GM12878 (cell line): Measurements from ENCODE around the gene ZFAND2A. TPM values are rescaled to one million over a fixed set of nuclear protein-coding genes. Genes with fewer than 3 reads are reported as not detected.

ENCODE experiments used
- ATAC-seq: fragments of 200-7000 bp; cut with Tn5 transposase; 3 replicates; pipeline ENCODE4 v1.9.1; 2020; ENCODE audit warnings: mild to moderate bottlenecking, moderate library complexity
- BruUV-seq: library from RNA; stranded (reverse); fragments of 400-500 nt; replicated peaks from 2 replicates; lab custom pipeline; 2021; lab: Mats Ljungman, UMichigan
- CTCF ChIA-PET: fragments of 300-600 bp; sonication (Branson Sonifier 250); formaldehyde crosslinking; extraction: SDS; loops from one replicate; lab custom pipeline; 2021; ENCODE audit warnings: inconsistent platforms; lab: Yijun Ruan, JAX
- POLR2A ChIA-PET: fragments of 350-600 bp; formaldehyde crosslinking; extraction: SDS; loops from one replicate; lab custom pipeline; 2021; ENCODE audit warnings: inconsistent platforms; lab: Charles Lee
- RAD21 ChIA-PET: fragments of 300-600 bp; sonication (Branson Sonifier 250); formaldehyde crosslinking; loops from one replicate; lab custom pipeline; 2023; ENCODE audit warnings: antibody characterized with exemption; ENCODE audit not compliant: unreplicated experiment; lab: Charles Lee
- SMC1A ChIA-PET: fragments of 300-600 bp; sonication (Branson Sonifier 250); formaldehyde crosslinking; loops from one replicate; lab custom pipeline; 2023; ENCODE audit not compliant: unreplicated experiment, uncharacterized antibody; lab: Charles Lee
- DNase-seq: peaks from one replicate; pipeline ENCODE4 v3.0.0-alpha.2; 2011; ENCODE audit warnings: low read depth, low spot score
- FAIRE-seq: peaks from 3 replicates; lab custom pipeline; 2011; peaks lifted over from hg19 to GRCh38; lab: Jason Lieb, UNC
- H2AFZ ChIP-seq: 2 replicates; pipeline ENCODE4 v1.6.0; 2011; ENCODE audit warnings: low read depth, low read length, control low read depth; ENCODE audit not compliant: control insufficient read depth
- H3K27ac ChIP-seq: 2 replicates; pipeline ENCODE4 v1.5.1; 2011; ENCODE audit warnings: control low read depth; ENCODE audit not compliant: control insufficient read depth, insufficient read depth
- H3K27me3 ChIP-seq, 2 experiments: replicated peaks in 1 of 2; 2 replicates each; pipeline versions ENCODE4 v1.6.0 to v1.6.1; 2011; ENCODE audit warnings: low read length in 1 of 2; ENCODE audit not compliant: control insufficient read depth in 2 of 2, insufficient read depth in 2 of 2
- H3K36me3 ChIP-seq, 2 experiments: 2 replicates each; pipeline ENCODE4 v1.5.1; 2011; ENCODE audit warnings: low read length in 1 of 2; ENCODE audit not compliant: control insufficient read depth in 2 of 2, insufficient read depth in 2 of 2
- H3K4me1 ChIP-seq: 2 replicates; pipeline ENCODE4 v1.6.1; 2011; ENCODE audit warnings: mild to moderate bottlenecking, low read length, moderate library complexity, mixed read lengths; ENCODE audit not compliant: control insufficient read depth, insufficient read depth
- H3K4me2 ChIP-seq: 2 replicates; pipeline ENCODE4 v1.6.0; 2011; ENCODE audit warnings: control low read depth; ENCODE audit not compliant: control insufficient read depth, insufficient read depth
- H3K4me3 ChIP-seq: fragments of 200-600 bp; sonication (generic); 2 replicates; pipeline ENCODE4 v1.5.1; 2016
- H3K79me2 ChIP-seq: 2 replicates; pipeline ENCODE4 v1.6.0; 2011; ENCODE audit warnings: low read length; ENCODE audit not compliant: control insufficient read depth, insufficient read depth
- H3K9ac ChIP-seq: 2 replicates; pipeline ENCODE4 v1.8.0; 2011; ENCODE audit warnings: low read length, control low read depth, mixed read lengths; ENCODE audit not compliant: control insufficient read depth, insufficient read depth
- H3K9me3 ChIP-seq: replicated peaks from 3 replicates; pipeline ENCODE4 v1.5.1; 2011; ENCODE audit warnings: mild to moderate bottlenecking, low read length; ENCODE audit not compliant: control insufficient read depth, insufficient read depth
- H4K20me1 ChIP-seq: 2 replicates; pipeline ENCODE4 v1.6.0; 2011; ENCODE audit not compliant: control insufficient read depth, insufficient read depth
- CREB1 ChIP-seq: IDR thresholded peaks from 2 replicates; pipeline ENCODE4 v1.6.1; 2012; ENCODE audit warnings: low read depth, mild to moderate bottlenecking, inconsistent platforms
- FOXK2 ChIP-seq: fragments of 450-650 bp; IDR thresholded peaks from 2 replicates; pipeline ENCODE4 v1.6.1; 2017; ENCODE audit warnings: mild to moderate bottlenecking, moderate library complexity
- MXI1 ChIP-seq: fragments of 150-350 bp; IDR thresholded peaks from 2 replicates; pipeline ENCODE4 v1.6.1; 2011; ENCODE audit warnings: low read depth, mild to moderate bottlenecking, inconsistent platforms, low read length, improper control_type of control experiment
- MYB ChIP-seq: fragments of 150-350 bp; IDR thresholded peaks from 2 replicates; pipeline ENCODE4 v1.6.1; 2014; ENCODE audit warnings: mild to moderate bottlenecking, low read depth, low read length, borderline replicate concordance
- RBBP5 ChIP-seq: fragments of 200-600 bp; sonication (generic); conservative IDR thresholded peaks from 2 replicates; pipeline ENCODE4 v1.6.1; 2016
- SREBF2 ChIP-seq: IDR thresholded peaks from 2 replicates; pipeline ENCODE4 v1.6.1; 2012; ENCODE audit warnings: mild to moderate bottlenecking, low read length
- TCF12 ChIP-seq: IDR thresholded peaks from 2 replicates; pipeline ENCODE4 v1.6.1; 2011; ENCODE audit warnings: low read depth, mild to moderate bottlenecking, low read length
- YBX1 ChIP-seq: fragments of 450-650 bp; IDR thresholded peaks from 2 replicates; pipeline ENCODE4 v1.6.1; 2016; ENCODE audit warnings: antibody characterized with exemption
- YY1 ChIP-seq: IDR thresholded peaks from 2 replicates; pipeline ENCODE4 v1.6.1; 2011; ENCODE audit warnings: low read depth, mild to moderate bottlenecking, low read length
- ZSCAN29 ChIP-seq: fragments of 450-650 bp; IDR thresholded peaks from 2 replicates; pipeline ENCODE4 v1.6.1; 2017; ENCODE audit warnings: mild to moderate bottlenecking, moderate library complexity
- WGBS: methylation state at CpG from one replicate; pipeline ENCODE4 v1.1.6; 2016; ENCODE audit warnings: low lambda C conversion rate; ENCODE audit not compliant: insufficient replicate concordance, insufficient coverage; ENCODE audit errors: missing lambda C conversion rate; 5-methylcytosine and 5-hydroxymethylcytosine counted together
- in situ Hi-C: fragments of 300-500 bp; cut with MboI; formaldehyde crosslinking; loops from 9 replicates; pipeline ENCODE4 v1.14.3; 2018; ENCODE audit warnings: mixed read lengths
- intact Hi-C: fragments of 100-400 bp; cut with micrococcal nuclease; formaldehyde crosslinking; loops from one replicate; pipeline ENCODE4 v1.14.2; 2022; ENCODE audit not compliant: unreplicated experiment
- polyA plus RNA-seq, 11 experiments: library from polyadenylated mRNA; depleted of rRNA in 4 of 11; unstranded in 6 of 11; stranded (reverse) in 5 of 11; fragments of >200 nt; fragmentation: Nextera tagmentation in 4 of 11; fragmentation: Illumina TruSeq in 1 of 11; extraction: Ambion mirVana in 4 of 11; extraction: Trizol in 1 of 11; gene quantifications; 1 replicate in 1 of 11; 2 replicates in 10 of 11; pipeline versions ENCODE4 v1.2.1 to v1.2.3, GENCODE V29; 2011 to 2016; ENCODE audit warnings: inconsistent platforms in 2 of 11, missing spikeins in 2 of 11, low read depth in 1 of 11
- total RNA-seq, 4 experiments: library from RNA; depleted of rRNA in 3 of 4; stranded (reverse); fragments of >200 nt in 3 of 4; fragmentation: Illumina TruSeq in 1 of 4; extraction: Trizol in 1 of 4; gene quantifications; 2 replicates each; pipeline versions ENCODE4 v1.2.1 to v1.2.3, GENCODE V29; 2013 to 2021
- TF ChIP-seq, protein P1 (sequence below): fragments of 450-650 bp; formaldehyde crosslinking; IDR thresholded peaks from 2 replicates; pipeline ENCODE4 v1.4.0; 2020; ENCODE audit warnings: mild to moderate bottlenecking, moderate library complexity
- TF ChIP-seq, protein P2 (sequence below): fragments of 450-650 bp; IDR thresholded peaks from 2 replicates; pipeline ENCODE4 v1.6.1; 2016; ENCODE audit warnings: mild to moderate bottlenecking, moderate library complexity, borderline replicate concordance
- TF ChIP-seq, protein P3 (sequence below): fragments of 450-650 bp; IDR thresholded peaks from 2 replicates; pipeline ENCODE4 v1.6.1; 2017; ENCODE audit warnings: borderline replicate concordance
- TF ChIP-seq, protein P4 (sequence below): fragments of 450-650 bp; IDR thresholded peaks from 2 replicates; pipeline ENCODE4 v1.6.1; 2017; ENCODE audit warnings: low read depth, mild to moderate bottlenecking, moderate library complexity

ZFAND2A gene
- total and polyA plus RNA-seq, 10 of the 15 experiments (the other 5 are each of a cell fraction or from before 2014, with no cell fraction given), result 14.8 to 39.9 (median 20.8) TPM

DNA sequence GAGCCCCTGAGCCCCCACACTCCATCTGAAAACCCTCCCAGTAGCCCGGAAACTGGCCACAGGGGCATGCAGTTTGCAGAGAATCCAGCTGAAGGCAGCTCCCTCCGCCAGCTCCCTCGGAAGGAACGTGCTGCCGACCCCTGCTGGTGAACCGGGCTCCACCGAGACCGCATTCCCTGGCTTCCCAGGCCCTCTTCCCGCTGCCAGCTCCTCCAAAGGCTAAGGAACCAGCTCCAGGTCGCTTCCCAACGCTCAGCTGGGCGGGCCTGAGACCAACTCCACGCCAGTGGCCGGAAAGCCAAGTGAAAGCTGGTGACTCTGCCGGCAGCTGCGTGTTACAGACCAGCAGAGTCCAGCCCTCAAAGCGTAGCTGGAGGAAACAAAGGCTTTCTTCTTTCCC lies 36.3 kb downstream of the ZFAND2A start:
- H3K4me1 ChIP-seq, result 0 out of 2 replicates have a peak, but pooled peaks cover 3% of the 10 kb centered on the region
- H3K9ac ChIP-seq, result no peak overlapping the region
- H3K9me3 ChIP-seq, result no peaks in the 10 kb centered on the region
- ChIA-PET SMC1A (no interaction called here), CTCF (interaction anchor here (1.6 kb wide), 1 partner anchor 20 kb away, joined by 5 read pairs; no protein-coding TSS in a partner anchor), RAD21 (no interaction called here), POLR2A (no interaction called here)
- H3K4me2 ChIP-seq, result no peak overlapping the region
- ATAC-seq (no peak), DNase-seq (no peak), FAIRE-seq (no peak)
- in situ Hi-C loops, result no loop called here
- H3K36me3 ChIP-seq, result peaks cover 7 to 9% of the 10 kb centered on the region in 2 experiments
- no peaks in the 10 kb centered on the region for H3K79me2 ChIP-seq
- H3K27ac ChIP-seq, result no peak overlapping the region
- no peaks in the 10 kb centered on the region for H3K27me3 ChIP-seq
- no TSS peak for BruUV-seq
- H4K20me1 ChIP-seq, result no peaks in the 10 kb centered on the region
- intact Hi-C loops, result no loop called here
- WGBS, result 96% methylated on average over 17 of the region's 17 CpGs
- no peak overlapping the region for H3K4me3 ChIP-seq
- H2AFZ ChIP-seq, result no peak overlapping the region
- TF ChIP-seq, protein P1, sequence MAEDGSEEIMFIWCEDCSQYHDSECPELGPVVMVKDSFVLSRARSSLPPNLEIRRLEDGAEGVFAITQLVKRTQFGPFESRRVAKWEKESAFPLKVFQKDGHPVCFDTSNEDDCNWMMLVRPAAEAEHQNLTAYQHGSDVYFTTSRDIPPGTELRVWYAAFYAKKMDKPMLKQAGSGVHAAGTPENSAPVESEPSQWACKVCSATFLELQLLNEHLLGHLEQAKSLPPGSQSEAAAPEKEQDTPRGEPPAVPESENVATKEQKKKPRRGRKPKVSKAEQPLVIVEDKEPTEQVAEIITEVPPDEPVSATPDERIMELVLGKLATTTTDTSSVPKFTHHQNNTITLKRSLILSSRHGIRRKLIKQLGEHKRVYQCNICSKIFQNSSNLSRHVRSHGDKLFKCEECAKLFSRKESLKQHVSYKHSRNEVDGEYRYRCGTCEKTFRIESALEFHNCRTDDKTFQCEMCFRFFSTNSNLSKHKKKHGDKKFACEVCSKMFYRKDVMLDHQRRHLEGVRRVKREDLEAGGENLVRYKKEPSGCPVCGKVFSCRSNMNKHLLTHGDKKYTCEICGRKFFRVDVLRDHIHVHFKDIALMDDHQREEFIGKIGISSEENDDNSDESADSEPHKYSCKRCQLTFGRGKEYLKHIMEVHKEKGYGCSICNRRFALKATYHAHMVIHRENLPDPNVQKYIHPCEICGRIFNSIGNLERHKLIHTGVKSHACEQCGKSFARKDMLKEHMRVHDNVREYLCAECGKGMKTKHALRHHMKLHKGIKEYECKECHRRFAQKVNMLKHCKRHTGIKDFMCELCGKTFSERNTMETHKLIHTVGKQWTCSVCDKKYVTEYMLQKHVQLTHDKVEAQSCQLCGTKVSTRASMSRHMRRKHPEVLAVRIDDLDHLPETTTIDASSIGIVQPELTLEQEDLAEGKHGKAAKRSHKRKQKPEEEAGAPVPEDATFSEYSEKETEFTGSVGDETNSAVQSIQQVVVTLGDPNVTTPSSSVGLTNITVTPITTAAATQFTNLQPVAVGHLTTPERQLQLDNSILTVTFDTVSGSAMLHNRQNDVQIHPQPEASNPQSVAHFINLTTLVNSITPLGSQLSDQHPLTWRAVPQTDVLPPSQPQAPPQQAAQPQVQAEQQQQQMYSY (CRISPR knock-in tag), result no peak
- no peak for TF ChIP-seq TCF12
- TF ChIP-seq, protein P2, sequence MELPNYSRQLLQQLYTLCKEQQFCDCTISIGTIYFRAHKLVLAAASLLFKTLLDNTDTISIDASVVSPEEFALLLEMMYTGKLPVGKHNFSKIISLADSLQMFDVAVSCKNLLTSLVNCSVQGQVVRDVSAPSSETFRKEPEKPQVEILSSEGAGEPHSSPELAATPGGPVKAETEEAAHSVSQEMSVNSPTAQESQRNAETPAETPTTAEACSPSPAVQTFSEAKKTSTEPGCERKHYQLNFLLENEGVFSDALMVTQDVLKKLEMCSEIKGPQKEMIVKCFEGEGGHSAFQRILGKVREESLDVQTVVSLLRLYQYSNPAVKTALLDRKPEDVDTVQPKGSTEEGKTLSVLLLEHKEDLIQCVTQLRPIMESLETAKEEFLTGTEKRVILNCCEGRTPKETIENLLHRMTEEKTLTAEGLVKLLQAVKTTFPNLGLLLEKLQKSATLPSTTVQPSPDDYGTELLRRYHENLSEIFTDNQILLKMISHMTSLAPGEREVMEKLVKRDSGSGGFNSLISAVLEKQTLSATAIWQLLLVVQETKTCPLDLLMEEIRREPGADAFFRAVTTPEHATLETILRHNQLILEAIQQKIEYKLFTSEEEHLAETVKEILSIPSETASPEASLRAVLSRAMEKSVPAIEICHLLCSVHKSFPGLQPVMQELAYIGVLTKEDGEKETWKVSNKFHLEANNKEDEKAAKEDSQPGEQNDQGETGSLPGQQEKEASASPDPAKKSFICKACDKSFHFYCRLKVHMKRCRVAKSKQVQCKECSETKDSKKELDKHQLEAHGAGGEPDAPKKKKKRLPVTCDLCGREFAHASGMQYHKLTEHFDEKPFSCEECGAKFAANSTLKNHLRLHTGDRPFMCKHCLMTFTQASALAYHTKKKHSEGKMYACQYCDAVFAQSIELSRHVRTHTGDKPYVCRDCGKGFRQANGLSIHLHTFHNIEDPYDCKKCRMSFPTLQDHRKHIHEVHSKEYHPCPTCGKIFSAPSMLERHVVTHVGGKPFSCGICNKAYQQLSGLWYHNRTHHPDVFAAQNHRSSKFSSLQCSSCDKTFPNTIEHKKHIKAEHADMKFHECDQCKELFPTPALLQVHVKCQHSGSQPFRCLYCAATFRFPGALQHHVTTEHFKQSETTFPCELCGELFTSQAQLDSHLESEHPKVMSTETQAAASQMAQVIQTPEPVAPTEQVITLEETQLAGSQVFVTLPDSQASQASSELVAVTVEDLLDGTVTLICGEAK, result no peak
- TF ChIP-seq YBX1, result no peak
- TF ChIP-seq, protein P3, sequence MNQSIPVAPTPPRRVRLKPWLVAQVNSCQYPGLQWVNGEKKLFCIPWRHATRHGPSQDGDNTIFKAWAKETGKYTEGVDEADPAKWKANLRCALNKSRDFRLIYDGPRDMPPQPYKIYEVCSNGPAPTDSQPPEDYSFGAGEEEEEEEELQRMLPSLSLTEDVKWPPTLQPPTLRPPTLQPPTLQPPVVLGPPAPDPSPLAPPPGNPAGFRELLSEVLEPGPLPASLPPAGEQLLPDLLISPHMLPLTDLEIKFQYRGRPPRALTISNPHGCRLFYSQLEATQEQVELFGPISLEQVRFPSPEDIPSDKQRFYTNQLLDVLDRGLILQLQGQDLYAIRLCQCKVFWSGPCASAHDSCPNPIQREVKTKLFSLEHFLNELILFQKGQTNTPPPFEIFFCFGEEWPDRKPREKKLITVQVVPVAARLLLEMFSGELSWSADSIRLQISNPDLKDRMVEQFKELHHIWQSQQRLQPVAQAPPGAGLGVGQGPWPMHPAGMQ, result no peak
- no peak for TF ChIP-seq YY1
- TF ChIP-seq, protein P4, sequence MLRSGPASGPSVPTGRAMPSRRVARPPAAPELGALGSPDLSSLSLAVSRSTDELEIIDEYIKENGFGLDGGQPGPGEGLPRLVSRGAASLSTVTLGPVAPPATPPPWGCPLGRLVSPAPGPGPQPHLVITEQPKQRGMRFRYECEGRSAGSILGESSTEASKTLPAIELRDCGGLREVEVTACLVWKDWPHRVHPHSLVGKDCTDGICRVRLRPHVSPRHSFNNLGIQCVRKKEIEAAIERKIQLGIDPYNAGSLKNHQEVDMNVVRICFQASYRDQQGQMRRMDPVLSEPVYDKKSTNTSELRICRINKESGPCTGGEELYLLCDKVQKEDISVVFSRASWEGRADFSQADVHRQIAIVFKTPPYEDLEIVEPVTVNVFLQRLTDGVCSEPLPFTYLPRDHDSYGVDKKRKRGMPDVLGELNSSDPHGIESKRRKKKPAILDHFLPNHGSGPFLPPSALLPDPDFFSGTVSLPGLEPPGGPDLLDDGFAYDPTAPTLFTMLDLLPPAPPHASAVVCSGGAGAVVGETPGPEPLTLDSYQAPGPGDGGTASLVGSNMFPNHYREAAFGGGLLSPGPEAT, result no peak
- TF ChIP-seq FOXK2, result no peak
- no peak for TF ChIP-seq RBBP5
- TF ChIP-seq ZSCAN29, result no peak
- TF ChIP-seq MXI1, result no peak
- no peak for TF ChIP-seq CREB1
- no peak for TF ChIP-seq SREBF2
- no peak for TF ChIP-seq MYB
